IMR-90 (cell line): ENCODE measurements around the gene GOT2. TPM values are rescaled to one million over a fixed set of nuclear protein-coding genes. Genes with fewer than 3 reads are reported as not detected.

Experiments used
- ATAC-seq: fragments of 200-7000 bp; cut with Tn5 transposase; 2 replicates; pipeline ENCODE4 v1.9.1; 2020; ENCODE audit warnings: low read depth, mild to moderate bottlenecking, moderate library complexity
- BruUV-seq: library from RNA; stranded (reverse); fragments of 400-500 nt; replicated peaks from 2 replicates; lab custom pipeline; 2021; lab: Mats Ljungman, UMichigan
- CTCF ChIA-PET: fragments of 300-600 bp; formaldehyde crosslinking; extraction: SDS; loops from one replicate; lab custom pipeline; 2021; ENCODE audit warnings: antibody characterized with exemption; lab: Yijun Ruan, JAX
- POLR2A ChIA-PET: fragments of 300-600 bp; sonication (Branson Sonifier 250); formaldehyde crosslinking; loops from one replicate; lab custom pipeline; 2022; ENCODE audit warnings: antibody characterized with exemption; ENCODE audit not compliant: unreplicated experiment; lab: Charles Lee
- DNase-seq: peaks from one replicate; pipeline ENCODE4 v3.0.0; 2013
- H2AFZ ChIP-seq: replicated peaks from 2 replicates; pipeline ENCODE3; 2013; ENCODE audit warnings: low read length, mild to moderate bottlenecking; ENCODE audit not compliant: poor library complexity
- H2AK5ac ChIP-seq: 2 replicates; pipeline ENCODE4 v1.6.1; 2013; ENCODE audit warnings: low read depth, low read length, inconsistent platforms
- H2AK9ac ChIP-seq: replicated peaks from 2 replicates; pipeline ENCODE3; 2013; ENCODE audit warnings: mild to moderate bottlenecking, low read depth, low read length, moderate library complexity; ENCODE audit not compliant: poor library complexity
- H2BK120ac ChIP-seq: 2 replicates; pipeline ENCODE4 v1.6.1; 2013; ENCODE audit warnings: low read depth, low read length, inconsistent platforms
- H2BK15ac ChIP-seq: 3 replicates; pipeline ENCODE4 v1.6.1; 2013; ENCODE audit warnings: low read depth, low read length, inconsistent platforms
- H2BK20ac ChIP-seq: 2 replicates; pipeline ENCODE4 v1.6.1; 2013; ENCODE audit warnings: low read depth, mild to moderate bottlenecking, inconsistent platforms, low read length, moderate library complexity
- H2BK5ac ChIP-seq: 2 replicates; pipeline ENCODE4 v1.6.1; 2013; ENCODE audit warnings: mild to moderate bottlenecking, low read depth, low read length, inconsistent platforms; ENCODE audit not compliant: poor library complexity, severe bottlenecking
- H3K14ac ChIP-seq: replicated peaks from 2 replicates; pipeline ENCODE4 v1.6.1; 2013; ENCODE audit warnings: low read depth, low read length, inconsistent platforms
- H3K18ac ChIP-seq: 2 replicates; pipeline ENCODE4 v1.6.1; 2013; ENCODE audit warnings: low read depth, low read length, control low read depth
- H3K23ac ChIP-seq: 2 replicates; pipeline ENCODE4 v1.6.1; 2013; ENCODE audit warnings: low read depth, low read length, inconsistent platforms
- H3K27ac ChIP-seq: 2 replicates; pipeline ENCODE4 v1.5.1; 2013; ENCODE audit warnings: mild to moderate bottlenecking, control low read depth, low read length; ENCODE audit not compliant: insufficient read depth
- H3K27me3 ChIP-seq: 2 replicates; pipeline ENCODE4 v1.6.1; 2013; ENCODE audit warnings: low read length; ENCODE audit not compliant: control insufficient read depth, insufficient read depth
- H3K36me3 ChIP-seq: 2 replicates; pipeline ENCODE4 v1.6.1; 2013; ENCODE audit warnings: low read length, mixed read lengths; ENCODE audit not compliant: control insufficient read depth, insufficient read depth
- H3K4ac ChIP-seq: 2 replicates; pipeline ENCODE4 v1.6.1; 2013; ENCODE audit warnings: low read depth, low read length, inconsistent platforms
- H3K4me1 ChIP-seq: 2 replicates; pipeline ENCODE4 v1.6.1; 2013; ENCODE audit warnings: low read length, mixed read lengths; ENCODE audit not compliant: control insufficient read depth, insufficient read depth
- H3K4me2 ChIP-seq: 2 replicates; pipeline ENCODE4 v1.6.1; 2013; ENCODE audit warnings: low read depth, mild to moderate bottlenecking, control low read depth, low read length, moderate library complexity
- H3K4me3 ChIP-seq: 2 replicates; pipeline ENCODE4 v1.5.1; 2013; ENCODE audit warnings: low read depth, mild to moderate bottlenecking, control low read depth, low read length, moderate library complexity; ENCODE audit not compliant: insufficient read depth
- H3K56ac ChIP-seq: 2 replicates; pipeline ENCODE4 v1.6.1; 2013; ENCODE audit warnings: low read length, inconsistent platforms; ENCODE audit not compliant: insufficient read depth; ENCODE audit errors: extremely low read depth
- H3K79me1 ChIP-seq, 2 experiments: 2 replicates each; pipeline ENCODE4 v1.6.1; 2013; ENCODE audit warnings: low read length in 2 of 2, inconsistent platforms in 1 of 2, low read depth in 1 of 2
- H3K9ac ChIP-seq: 2 replicates; pipeline ENCODE4 v1.6.1; 2013; ENCODE audit warnings: low read depth, low read length, control low read depth
- H3K9me1 ChIP-seq: 2 replicates; pipeline ENCODE4 v1.6.1; 2013; ENCODE audit warnings: low read length, inconsistent platforms; ENCODE audit not compliant: insufficient read depth
- H3K9me3 ChIP-seq: 2 replicates; pipeline ENCODE4 v1.6.1; 2013; ENCODE audit warnings: low read length; ENCODE audit not compliant: control insufficient read depth, insufficient read depth
- H4K20me1 ChIP-seq: 2 replicates; pipeline ENCODE4 v1.6.1; 2013; ENCODE audit warnings: low read length, inconsistent platforms; ENCODE audit not compliant: insufficient read depth
- H4K5ac ChIP-seq: 2 replicates; pipeline ENCODE4 v1.6.1; 2013; ENCODE audit warnings: mild to moderate bottlenecking, low read depth, low read length, control low read depth
- H4K8ac ChIP-seq, 2 experiments: 2 replicates each; pipeline ENCODE4 v1.6.1; 2013; ENCODE audit warnings: low read depth in 2 of 2, low read length in 2 of 2, control low read depth in 1 of 2, inconsistent platforms in 1 of 2
- H4K91ac ChIP-seq: 2 replicates; pipeline ENCODE4 v1.6.1; 2013; ENCODE audit warnings: low read depth, low read length, inconsistent platforms; ENCODE audit not compliant: insufficient read depth
- MAFK ChIP-seq: IDR thresholded peaks from 2 replicates; pipeline ENCODE4 v1.6.1; 2012; ENCODE audit warnings: low read depth, low read length, improper control_type of control experiment
- MXI1 ChIP-seq: IDR thresholded peaks from 2 replicates; pipeline ENCODE4 v1.6.1; 2012; ENCODE audit warnings: low read depth, mild to moderate bottlenecking, low read length, moderate library complexity, borderline replicate concordance
- WGBS, 2 experiments: methylation state at CpG; one replicate each; pipeline versions ENCODE4 v1.1.5 to v1.1.7; 2013; ENCODE audit warnings: missing lambda C conversion rate in 2 of 2; ENCODE audit not compliant: insufficient read length in 1 of 2; ENCODE audit errors: extremely low coverage in 2 of 2; 5-methylcytosine and 5-hydroxymethylcytosine counted together
- dilution Hi-C: fragments of 300-500 bp; cut with HindIII; formaldehyde crosslinking; loops from one replicate; pipeline ENCODE4 v1.14.3; 2018; ENCODE audit warnings: low sequenced_read_pairs; ENCODE audit not compliant: unreplicated experiment
- in situ Hi-C: fragments of 300-500 bp; cut with MboI; formaldehyde crosslinking; loops from 3 replicates; pipeline ENCODE4 v1.14.3; 2019; ENCODE audit warnings: low sequenced_read_pairs, inconsistent platforms, mixed read lengths
- intact Hi-C: fragments of 100-400 bp; cut with micrococcal nuclease; formaldehyde crosslinking; loops from 2 replicates; pipeline ENCODE4 v1.10.0; 2022
- polyA plus RNA-seq, 3 experiments: library from polyadenylated mRNA; depleted of rRNA; stranded (reverse); fragments of >200 nt; gene quantifications; 2 replicates each; pipeline ENCODE4 v1.2.3, GENCODE V29; 2012; ENCODE audit warnings: low replicate concordance in 1 of 3
- total RNA-seq: library from RNA; depleted of rRNA; stranded (reverse); fragments of >200 nt; gene quantifications from 2 replicates; pipeline ENCODE4 v1.2.3, GENCODE V29; 2012

GOT2 gene
- total and polyA plus RNA-seq, 2 of the 4 experiments (the other 2 are of a cell fraction) = 50.2 to 60.2 TPM

- Histone ChIP-seq H4K91ac (no peak overlapping the region), H2BK20ac (no peak overlapping the region), H3K9ac (no peak overlapping the region), H2BK15ac (no peak overlapping the region), H2BK120ac (no peak overlapping the region), H3K9me1 (0 out of 2 replicates have a peak, but pooled peaks cover 3% of the 10 kb centered on the region), H3K56ac (no peak overlapping the region), H3K4me2 (no peak overlapping the region), H3K14ac (no peak overlapping the region), H3K23ac (no peak overlapping the region), H3K4me3 (no peak overlapping the region), H3K9me3 (no peaks in the 10 kb centered on the region), H4K20me1 (peaks cover 7% of the 10 kb centered on the region; the same call in 1 of the 2 replicates), H2AK9ac (no peak overlapping the region), H2AK5ac (no peak overlapping the region), H3K79me1 (peaks cover 13 to 17% of the 10 kb centered on the region in 2 experiments; a peak in 3 of 4 replicates), H3K18ac (no peak overlapping the region), H2AFZ (no peak overlapping the region), H3K4me1 (no peaks in the 10 kb centered on the region), H3K27ac (no peak overlapping the region), H3K4ac (no peak overlapping the region), H3K27me3 (no peaks in the 10 kb centered on the region), H4K8ac (no peak overlapping the region), H3K36me3 (peaks cover 19% of the 10 kb centered on the region), H2BK5ac (no peak overlapping the region), H4K5ac (no peak overlapping the region)
- dilution Hi-C loops (no loop called here), intact Hi-C loops (no loop called here), in situ Hi-C loops (no loop called here)
- TF ChIP-seq MAFK (peak; percentile 47; the same call in 1 of the 2 replicates), MXI1 (no peak)
- no peak for ATAC-seq
- POLR2A ChIA-PET = no interaction called here
- DNase-seq = no peak
- no CpG with 5 or more reads among the region's 3 CpGs for whole genome bisulfite sequencing, 2 experiments
- CTCF ChIA-PET = no interaction called here
- BruUV-seq = no TSS peak
Measured at GRCh38 chr16:58723109-58723508, 11.0 kb downstream of the GOT2 start.
